K562 (cell line): ENCODE measurements around the gene PDIA4. TPM values are rescaled to one million over a fixed set of nuclear protein-coding genes. Genes with fewer than 3 reads are reported as not detected.

Experiments
- CCAR2 ChIP-seq: fragments of 200-400 bp; formaldehyde crosslinking; IDR thresholded peaks from 2 replicates; pipeline ENCODE4 v1.6.1; 2017; ENCODE audit warnings: mild to moderate bottlenecking, low read depth, low read length
- DLX4 ChIP-seq: fragments of 250-450 bp; sonication (Bioruptor Pico); IDR thresholded peaks from 2 replicates; pipeline ENCODE4 v1.6.1; 2021; ENCODE audit warnings: mild to moderate bottlenecking
- ESRRA ChIP-seq: fragments of 450-650 bp; IDR thresholded peaks from 2 replicates; pipeline ENCODE4 v1.6.1; 2014; ENCODE audit warnings: low read depth, mild to moderate bottlenecking, moderate library complexity, borderline replicate concordance
- FOXJ3 ChIP-seq: sonication (generic); formaldehyde crosslinking; IDR thresholded peaks from 2 replicates; pipeline ENCODE4 v1.4.0; 2020; ENCODE audit warnings: mild to moderate bottlenecking, missing genetic modification reagents
- FOXO4 ChIP-seq: fragments of 450-650 bp; formaldehyde crosslinking; IDR thresholded peaks from 2 replicates; pipeline ENCODE4 v1.4.0; 2020; ENCODE audit warnings: mild to moderate bottlenecking, moderate library complexity
- HNRNPLL ChIP-seq: fragments of 200-400 bp; formaldehyde crosslinking; IDR thresholded peaks from 2 replicates; pipeline ENCODE4 v1.6.1; 2017; ENCODE audit warnings: low read length, low read depth, mild to moderate bottlenecking; ENCODE audit not compliant: poor library complexity, severe bottlenecking
- KLF1 ChIP-seq: fragments of 450-650 bp; IDR thresholded peaks from 2 replicates; pipeline ENCODE4 v1.6.1; 2016; ENCODE audit warnings: missing genetic modification characterization, missing compliant biosample characterization
- KLF6 ChIP-seq: fragments of 250-450 bp; sonication (Bioruptor Pico); IDR thresholded peaks from 2 replicates; pipeline ENCODE4 v1.4.0; 2020; ENCODE audit warnings: mild to moderate bottlenecking, moderate library complexity, borderline replicate concordance
- MAX ChIP-seq: sonication (generic); formaldehyde crosslinking; IDR thresholded peaks from 2 replicates; pipeline ENCODE4 v1.9.0; 2022; ENCODE audit warnings: mild to moderate bottlenecking, missing genetic modification reagents
- MECOM ChIP-seq: fragments of 250-450 bp; sonication (Bioruptor Pico); IDR thresholded peaks from 2 replicates; pipeline ENCODE4 v1.8.0; 2022; ENCODE audit warnings: inconsistent platforms
- MYC ChIP-seq, 2 experiments: fragments of 250-450 bp in 1 of 2; sonication (Bioruptor Pico) in 1 of 2; IDR thresholded peaks; 2 replicates each; pipeline versions ENCODE4 v1.5.1 to v1.6.1; 2012 to 2021; ENCODE audit warnings: low read depth in 2 of 2, borderline replicate concordance in 1 of 2, improper control_type of control experiment in 1 of 2, low read length in 1 of 2, mild to moderate bottlenecking in 1 of 2, moderate library complexity in 1 of 2
- NCOA4 ChIP-seq: fragments of 450-650 bp; IDR thresholded peaks from 2 replicates; pipeline ENCODE4 v1.6.1; 2018; ENCODE audit warnings: mild to moderate bottlenecking; ENCODE audit not compliant: partially characterized antibody
- POLR3G ChIP-seq: IDR thresholded peaks from 2 replicates; pipeline ENCODE4 v1.6.1; 2011; ENCODE audit not compliant: insufficient read length, insufficient replicate concordance; ENCODE audit errors: extremely low read depth
- PPARD ChIP-seq: fragments of 250-450 bp; sonication (Bioruptor Pico); IDR thresholded peaks from 2 replicates; pipeline ENCODE4 v1.8.0; 2022; ENCODE audit warnings: inconsistent platforms, mild to moderate bottlenecking, moderate library complexity
- SIN3B ChIP-seq: fragments of 450-650 bp; IDR thresholded peaks from 2 replicates; pipeline ENCODE4 v1.6.1; 2017; ENCODE audit warnings: low read depth, mild to moderate bottlenecking, moderate library complexity
- SMAD4 ChIP-seq: fragments of 250-450 bp; sonication (Bioruptor Pico); conservative IDR thresholded peaks from 2 replicates; pipeline ENCODE4 v1.8.0; 2021; ENCODE audit warnings: inconsistent platforms, mild to moderate bottlenecking, moderate library complexity
- SNRNP70 ChIP-seq: fragments of 200-400 bp; formaldehyde crosslinking; optimal IDR thresholded peaks from 2 replicates; pipeline ENCODE3; 2017; ENCODE audit warnings: low read depth, low read length
- TCF7 ChIP-seq: sonication (generic); IDR thresholded peaks from 2 replicates; pipeline ENCODE4 v1.6.1; 2016; ENCODE audit warnings: antibody characterized with exemption, borderline replicate concordance
- TSC22D4 ChIP-seq: fragments of 450-650 bp; IDR thresholded peaks from 2 replicates; pipeline ENCODE4 v1.6.1; 2016; ENCODE audit warnings: missing genetic modification characterization, missing biosample characterization, control low read depth
- UBTF ChIP-seq, 2 experiments: IDR thresholded peaks; 2 replicates each; pipeline ENCODE4 v1.6.1; 2012; ENCODE audit warnings: improper control_type of control experiment in 2 of 2, low read depth in 2 of 2, low read length in 2 of 2, borderline replicate concordance in 1 of 2
- ZFP30 ChIP-seq: fragments of 250-450 bp; sonication (Bioruptor Pico); IDR thresholded peaks from 2 replicates; pipeline ENCODE4 v1.8.0; 2022; ENCODE audit warnings: moderate library complexity, mild to moderate bottlenecking, inconsistent platforms, borderline replicate concordance
- ZNF23 ChIP-seq: fragments of 250-450 bp; sonication (Bioruptor Pico); IDR thresholded peaks from 2 replicates; pipeline ENCODE4 v1.4.0; 2020; ENCODE audit warnings: mild to moderate bottlenecking
- ZNF347 ChIP-seq: fragments of 450-650 bp; formaldehyde crosslinking; IDR thresholded peaks from 2 replicates; pipeline ENCODE4 v1.4.0; 2020; ENCODE audit warnings: low read depth, mild to moderate bottlenecking, moderate library complexity
- polyA plus RNA-seq, 8 experiments: library from polyadenylated mRNA; depleted of rRNA in 4 of 8; stranded (reverse) in 5 of 8; unstranded in 3 of 8; fragments of >200 nt; fragmentation: Nextera tagmentation in 2 of 8; fragmentation: Illumina TruSeq in 1 of 8; extraction: Ambion mirVana in 2 of 8; extraction: Trizol in 1 of 8; gene quantifications; 2 replicates each; pipeline versions ENCODE4 v1.2.1 to v1.2.3, GENCODE V29; 2011 to 2014; ENCODE audit warnings: inconsistent platforms in 1 of 8, missing spikeins in 1 of 8
- total RNA-seq, 7 experiments: library from RNA; depleted of rRNA in 6 of 7; stranded (reverse); fragments of >200 nt in 6 of 7; fragmentation: Illumina TruSeq in 2 of 7; extraction: Trizol in 2 of 7; gene quantifications; 2 replicates each; pipeline versions ENCODE4 v1.2.1 to v1.2.3, GENCODE V29; 2011 to 2021; ENCODE audit warnings: low replicate concordance in 1 of 7

Gene PDIA4
- total and polyA plus RNA-seq, 9 of the 15 experiments (the other 6 are each of a cell fraction or from before 2014, with no cell fraction given), result 9.1 to 175 (median 146) TPM

- TF ChIP-seq ZNF347 (CRISPR knock-in tag) (no peak), SMAD4 (CRISPR knock-in tag) (no peak; the same call in 1 of the 2 replicates), UBTF (IDR thresholded peaks at IDR 0.05; ENCODE audit: borderline replicate concordance in 1 of 2, low read depth in 2 of 2, low read length in 2 of 2) (no peak), HNRNPLL (peak; percentile 43), PPARD (CRISPR knock-in tag) (no peak), DLX4 (CRISPR knock-in tag) (no peak), TSC22D4 (tag) (no peak), NCOA4 (no peak), KLF6 (CRISPR knock-in tag) (no peak), MAX (CRISPR knock-in tag) (no peak), KLF1 (tag) (no peak), ESRRA (peak; percentile 67), TCF7 (no peak), ZNF23 (CRISPR knock-in tag) (no peak), SIN3B (0 out of 2 replicates have a peak, but pooled peaks have one; percentile 24), MECOM (CRISPR knock-in tag) (no peak), FOXJ3 (no peak), FOXO4 (CRISPR knock-in tag) (no peak), CCAR2 (no peak), MYC (IDR thresholded peaks at IDR 0.05; ENCODE audit: low read depth, low read length) (no peak; the same call in 1 of the 2 replicates), MYC (CRISPR knock-in tag; IDR thresholded peaks at IDR 0.05; ENCODE audit: borderline replicate concordance, low read depth) (no peak), POLR3G (no peak), SNRNP70 (no peak), ZFP30 (CRISPR knock-in tag) (peak; percentile 32; the same call in 1 of the 2 replicates)
Observed at GRCh38 chr7:148987010-148987750, 41.1 kb downstream of the PDIA4 start (continued).
